Activated effector memory CD4-positive, alpha-beta T cell treated with anti-CD3 and anti-CD28 coated beads, Interleukin-2, amount 50 U/mL, for 16 hours (primary cell): ENCODE measurements around the gene POC1B.
A peak's percentile ranks its signal among the peaks of the same experiment; 100 is the strongest.

Experiments
- DNase-seq: peaks from one replicate; pipeline ENCODE4 v3.0.0-alpha.2; 2020

Gene POC1B

DNA sequence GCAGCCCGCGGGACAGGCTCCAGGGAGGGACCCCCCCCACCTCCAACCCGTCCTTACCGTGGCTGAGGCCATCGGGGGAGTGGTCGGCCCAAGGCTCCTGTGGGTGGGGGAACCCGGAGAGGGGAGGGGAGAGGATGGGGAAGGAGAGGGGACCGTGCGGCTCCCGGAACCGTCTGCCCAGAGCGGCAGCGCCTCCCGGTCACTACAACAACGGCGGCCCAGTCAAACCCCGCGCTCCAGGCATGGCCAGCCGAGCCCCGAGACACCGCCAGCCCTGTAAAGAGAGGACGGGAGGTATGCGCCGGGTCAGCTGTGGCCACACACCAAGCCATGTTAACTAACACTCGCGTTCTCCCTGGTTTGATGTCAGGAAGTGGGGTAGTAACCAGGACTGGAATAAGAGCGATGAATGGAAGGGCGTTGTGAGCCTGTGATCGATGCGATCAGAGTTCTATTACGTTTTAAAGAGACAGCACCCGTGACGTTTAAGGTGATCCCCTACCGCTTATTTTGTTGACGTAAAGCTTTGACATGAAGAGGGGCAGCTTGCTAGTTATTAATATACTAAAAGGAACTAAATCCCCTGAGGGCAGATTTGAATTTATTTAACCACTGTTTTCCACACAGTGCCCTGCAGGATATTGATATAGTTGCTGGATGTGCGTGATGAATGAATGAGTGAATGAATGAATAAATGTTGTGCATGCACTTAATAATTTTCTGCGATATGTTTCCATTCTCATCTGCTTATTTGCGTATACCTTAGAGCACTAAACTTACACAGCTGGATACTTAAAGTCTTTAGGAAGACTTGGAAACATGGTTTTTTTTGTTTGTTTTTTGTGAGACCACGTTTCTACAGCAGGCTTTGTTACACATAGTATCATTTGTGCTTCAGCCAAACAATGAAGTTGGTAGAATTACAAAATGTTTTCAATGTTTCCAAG, at the start of gene POC1B:
Gene POC1B, minus strand, starts transcription at position 224 of the 947 bp plus-strand sequence. Its CDS starts 152 bp downstream, at position 72.
- DNase-seq: peak; percentile 88

DNA sequence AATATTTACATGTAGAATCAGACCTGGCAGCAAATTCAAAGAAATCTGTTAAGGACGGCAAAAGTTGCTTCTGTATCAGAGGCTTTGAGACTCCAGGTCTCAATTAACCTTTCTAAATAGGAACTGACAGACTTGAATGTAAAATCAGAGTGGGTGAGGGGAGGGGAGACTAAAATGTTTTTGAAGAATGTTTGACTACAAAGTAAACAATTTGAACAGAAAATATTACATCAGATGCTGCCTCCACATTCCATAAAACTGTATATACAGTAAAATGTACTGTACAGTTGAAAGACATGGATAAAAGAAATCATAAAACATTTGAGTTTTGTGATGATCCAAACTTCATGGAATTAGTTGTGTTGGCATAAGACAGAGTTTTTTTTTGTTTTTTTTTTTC, 49.5 kb upstream of the POC1B start:
- no peak for DNase-seq

DNA sequence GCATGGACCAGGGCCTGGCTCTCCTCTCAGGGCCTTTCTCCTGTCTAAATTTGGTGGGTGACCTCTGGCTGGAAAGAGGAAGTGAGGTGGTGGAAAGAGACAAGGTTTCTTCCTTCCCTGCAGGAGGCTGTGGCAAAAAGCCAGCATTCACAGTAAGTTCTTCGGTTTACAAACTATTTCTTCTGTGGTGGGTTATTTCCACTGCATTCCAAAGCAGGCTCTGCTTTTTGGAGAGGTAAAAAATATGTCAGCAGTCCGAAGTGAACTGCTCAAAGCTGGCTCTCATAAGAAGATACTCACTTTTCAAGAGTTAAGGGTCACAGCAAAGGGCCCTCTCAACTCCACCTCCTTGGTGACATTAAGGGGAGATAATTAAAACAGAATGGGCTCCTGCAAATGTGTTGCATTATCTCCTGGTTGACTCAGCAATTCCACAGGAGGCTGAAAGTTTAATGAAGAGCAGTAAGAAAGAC, 48.9 kb upstream of the POC1B start:
- DNase-seq: no peak

DNA sequence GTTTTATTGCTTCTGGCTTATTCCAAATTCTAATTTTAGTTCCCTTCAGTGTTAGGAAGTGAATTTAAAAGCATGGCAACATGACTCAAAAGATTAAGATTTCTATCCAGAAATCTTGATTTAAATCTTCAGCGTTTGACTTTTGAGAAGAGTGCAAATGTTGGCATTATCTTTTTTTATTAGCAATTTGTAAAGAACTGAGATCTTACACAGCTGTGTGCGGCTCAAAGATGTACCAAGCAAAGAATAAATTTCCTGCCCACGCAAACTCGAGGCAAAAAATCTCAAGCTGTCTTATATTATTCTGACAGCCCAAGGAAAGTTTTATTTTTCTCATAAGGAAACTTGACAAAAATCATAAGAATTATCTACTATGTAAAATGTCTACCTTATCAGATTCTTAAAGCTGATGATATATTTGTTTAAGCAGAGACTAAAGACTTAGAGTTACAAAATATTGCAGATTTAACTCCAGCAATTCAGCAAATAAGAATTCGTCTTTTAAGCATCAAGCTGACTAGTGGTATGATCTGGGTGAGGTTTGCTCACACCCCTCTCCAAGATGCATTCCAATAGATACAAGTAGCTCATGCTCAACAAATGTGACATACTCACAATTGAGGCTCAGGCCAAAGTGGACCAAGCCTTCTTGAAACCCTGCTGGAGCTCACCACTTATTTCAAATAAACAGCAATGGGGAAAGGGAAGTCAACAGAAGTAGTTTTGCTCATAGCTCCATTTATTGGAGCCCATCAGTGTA, 47.4 kb upstream of the POC1B start:
- no peak for DNase-seq

DNA sequence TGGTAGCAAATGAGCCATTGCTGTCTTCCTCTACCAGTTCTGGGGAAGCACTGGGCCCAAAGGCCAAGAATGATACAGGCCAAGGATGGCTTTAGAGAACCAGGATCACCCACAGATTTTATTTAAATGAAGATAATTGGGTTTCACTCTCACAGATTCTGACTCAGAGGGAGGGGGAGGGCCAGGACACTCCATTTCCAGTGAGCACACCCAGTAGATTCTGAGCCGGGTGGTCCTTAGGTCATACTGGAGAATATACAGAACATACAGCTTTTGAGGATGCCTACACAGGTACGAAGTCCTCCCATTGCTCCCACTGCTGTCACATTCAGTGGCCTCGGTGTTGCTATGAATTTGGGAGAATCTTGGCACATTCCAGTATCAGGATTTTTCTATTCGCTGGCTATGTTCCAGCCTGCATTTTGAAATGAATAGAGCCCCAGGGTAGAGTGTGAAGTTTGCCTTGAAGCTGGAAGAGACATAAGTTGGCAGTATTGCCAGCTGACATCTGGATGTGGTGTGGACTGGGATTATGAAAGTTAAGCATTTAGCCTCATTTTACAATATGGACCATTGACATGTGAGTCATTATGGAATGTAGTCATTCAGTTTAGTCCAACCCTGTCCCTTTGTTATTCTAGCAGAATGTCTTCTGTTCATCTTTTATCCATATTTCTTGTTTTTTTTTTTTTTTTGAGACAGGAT, 45.8 kb upstream of the POC1B start:
- DNase-seq: no peak

DNA sequence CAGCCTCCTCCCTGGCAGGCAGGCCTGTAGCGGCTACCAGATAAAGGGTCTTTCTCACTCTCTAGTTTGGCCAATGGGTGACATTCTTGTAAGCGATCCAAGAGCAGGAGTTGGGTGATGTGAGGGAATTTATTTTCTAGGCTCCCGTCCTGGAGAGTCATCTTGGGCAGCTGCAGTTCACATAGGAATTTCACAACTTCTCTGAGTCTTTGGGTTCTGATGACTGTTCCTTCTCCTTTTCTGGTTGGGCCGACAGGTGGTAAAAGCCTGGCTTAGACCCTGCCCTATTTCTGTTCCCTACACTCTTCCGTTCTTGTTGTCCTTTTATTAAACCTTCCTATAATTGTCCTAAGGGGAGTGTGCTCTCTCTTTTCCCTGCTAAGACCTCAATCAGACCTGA, 42.6 kb upstream of the POC1B start:
- DNase-seq: no peak

DNA sequence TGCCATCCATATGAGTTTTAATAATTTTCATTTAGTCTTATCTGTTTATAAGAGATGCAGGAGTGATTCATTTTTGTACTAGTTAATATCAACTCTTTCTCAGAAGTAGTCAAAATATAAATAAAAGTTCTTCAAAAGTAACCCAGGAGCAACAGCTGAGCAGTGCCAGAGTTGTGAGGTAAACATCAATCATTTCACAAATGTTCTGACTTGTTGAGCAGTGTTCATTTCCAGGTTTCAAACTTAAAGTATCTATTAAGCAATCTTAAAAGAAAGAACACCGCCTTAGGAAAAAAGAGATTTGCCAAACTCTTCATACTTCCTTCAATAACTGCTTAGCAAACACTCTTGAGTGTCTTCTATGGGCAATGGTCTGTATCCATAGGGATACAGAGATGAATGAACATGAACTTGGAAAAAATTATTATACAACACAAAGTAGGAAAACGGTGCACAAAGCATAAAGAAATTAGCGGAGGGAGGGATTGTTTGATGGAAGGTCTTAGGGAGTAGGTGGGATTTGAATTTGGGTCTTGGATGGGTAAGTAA, 41.9 kb upstream of the POC1B start:
- no peak for DNase-seq

DNA sequence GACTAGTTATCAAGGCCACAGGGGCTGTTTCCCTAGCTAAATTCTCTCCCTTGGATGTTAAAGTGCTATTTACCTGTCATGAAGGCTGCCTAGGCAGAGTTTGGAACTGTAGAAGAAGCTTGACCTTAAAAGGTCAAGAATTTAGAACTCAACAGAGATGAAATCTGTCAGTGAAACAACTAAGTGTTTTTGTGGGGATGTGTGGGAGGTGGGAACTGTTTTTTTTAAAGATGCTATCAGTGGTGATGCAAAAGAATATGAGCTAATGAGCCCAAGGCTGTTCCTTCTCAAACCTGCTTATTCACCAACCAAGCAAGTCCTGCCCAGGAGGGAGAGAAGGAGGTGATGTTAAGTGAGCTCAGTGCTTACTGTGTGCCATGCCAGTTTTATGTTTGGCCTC, 40.8 kb upstream of the POC1B start:
- no peak for DNase-seq

DNA sequence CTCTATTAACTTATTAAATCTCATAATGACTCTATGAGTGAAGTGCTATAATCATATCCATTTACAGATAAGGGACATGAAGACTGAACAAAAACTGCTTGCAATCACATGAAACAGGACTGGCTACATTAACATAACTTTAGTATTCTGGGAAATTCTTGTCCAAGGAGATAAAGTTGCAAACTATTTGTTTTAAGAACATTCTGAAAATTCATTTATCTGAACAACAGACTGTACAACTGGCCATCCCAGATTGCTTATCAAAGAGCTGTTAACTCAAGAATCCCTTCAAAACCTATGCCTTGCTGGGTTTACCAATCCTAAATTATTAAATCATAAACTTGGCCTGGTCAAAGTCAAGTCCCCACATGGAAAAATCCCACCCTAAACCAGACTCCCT, 39.2 kb upstream of the POC1B start:
- no peak for DNase-seq

DNA sequence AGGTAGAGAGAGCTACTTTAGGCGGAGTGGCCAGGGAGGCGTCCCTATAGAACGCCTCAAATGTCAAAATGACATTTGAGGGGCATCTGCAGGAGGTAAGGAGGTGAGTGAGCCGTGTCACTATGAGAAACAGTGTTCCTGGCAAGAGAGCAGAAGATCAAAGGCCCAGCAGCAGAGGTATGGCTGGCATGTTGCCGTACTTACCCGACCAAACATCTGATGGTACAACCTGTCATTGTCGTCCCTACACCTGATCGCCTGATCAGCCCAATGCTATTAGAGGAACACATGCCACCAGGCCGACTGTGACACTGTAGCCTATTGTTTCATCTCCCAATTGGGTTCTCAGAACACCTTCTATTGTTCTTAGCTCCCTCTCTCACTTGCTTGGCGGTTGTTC, 33.9 kb upstream of the POC1B start:
- DNase-seq: no peak

DNA sequence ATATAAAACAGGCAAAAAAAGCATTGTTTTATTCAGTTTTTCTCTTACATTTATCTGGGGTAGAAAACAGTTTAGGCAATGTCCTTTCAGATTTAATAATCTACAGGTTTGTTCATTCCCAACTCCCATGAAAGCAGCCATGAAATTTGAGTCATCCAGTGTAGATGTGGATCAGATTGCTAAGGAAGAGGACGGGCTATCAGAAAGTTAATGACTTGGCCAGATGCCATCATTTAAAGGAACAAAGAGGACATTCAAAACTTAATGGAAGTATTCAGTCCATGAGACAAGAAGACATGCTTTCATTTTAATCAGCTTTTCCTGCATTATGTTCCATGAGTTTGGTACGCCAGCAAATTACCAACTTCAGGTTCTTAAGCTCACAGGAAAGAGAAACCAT, 31.1 kb upstream of the POC1B start:
- DNase-seq: no peak

DNA sequence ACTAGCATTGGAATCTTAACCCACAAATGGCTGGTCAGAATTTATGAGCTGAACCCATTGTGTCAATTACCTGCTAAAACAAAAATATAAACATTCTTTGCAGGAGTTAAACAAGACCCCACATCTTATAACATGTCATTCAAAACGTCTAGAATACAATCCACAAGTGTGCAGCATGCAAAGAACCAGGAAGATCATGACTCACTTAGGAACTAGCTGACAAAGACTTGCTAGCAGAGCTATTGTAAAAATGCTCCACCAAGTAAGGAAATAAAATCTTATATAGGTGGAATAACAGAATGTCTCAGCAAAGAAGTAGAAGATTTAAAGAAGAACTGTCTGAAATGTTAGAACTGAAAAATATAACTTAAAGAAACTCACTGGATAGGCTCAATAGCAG, 26.5 kb upstream of the POC1B start:
- no peak for DNase-seq

DNA sequence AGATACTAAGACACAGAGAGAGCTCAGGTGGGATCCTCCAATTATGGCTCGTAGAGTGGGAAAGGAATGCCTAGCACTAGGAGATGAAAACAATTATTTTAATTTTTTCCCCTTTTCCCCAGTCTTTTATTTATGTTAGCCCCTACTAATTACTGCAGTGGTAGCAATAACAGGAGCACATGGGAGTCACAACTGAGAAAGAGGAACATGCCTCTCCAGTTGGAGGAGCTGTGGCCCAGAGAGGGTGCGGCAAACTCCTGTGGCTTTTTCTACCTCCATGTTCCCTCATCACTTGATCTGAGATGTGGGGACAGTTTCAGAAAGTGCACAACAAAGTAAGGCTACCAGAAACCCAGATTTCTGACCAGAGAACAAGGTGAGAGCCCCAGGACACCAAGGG, 25.9 kb upstream of the POC1B start:
- no peak for DNase-seq

DNA sequence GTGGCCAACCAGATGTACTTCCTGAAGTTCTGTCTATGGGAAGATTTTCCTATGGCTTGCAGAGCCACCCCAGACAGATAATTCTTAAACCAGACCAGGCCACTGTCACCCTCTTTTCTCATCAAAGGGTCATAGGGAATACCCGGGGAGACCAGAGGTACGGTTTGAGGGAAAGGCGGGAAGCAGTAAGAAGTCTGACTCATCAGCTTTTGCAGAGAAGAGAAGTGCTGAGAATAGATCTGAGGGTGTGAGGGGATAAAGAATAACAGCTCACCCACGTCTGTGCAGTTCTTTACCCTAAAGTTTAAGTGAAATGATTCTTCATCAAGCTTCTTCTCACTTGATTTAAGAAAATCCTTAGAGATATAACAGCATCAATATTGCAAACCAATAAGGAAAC, 21.3 kb upstream of the POC1B start:
- DNase-seq: no peak

DNA sequence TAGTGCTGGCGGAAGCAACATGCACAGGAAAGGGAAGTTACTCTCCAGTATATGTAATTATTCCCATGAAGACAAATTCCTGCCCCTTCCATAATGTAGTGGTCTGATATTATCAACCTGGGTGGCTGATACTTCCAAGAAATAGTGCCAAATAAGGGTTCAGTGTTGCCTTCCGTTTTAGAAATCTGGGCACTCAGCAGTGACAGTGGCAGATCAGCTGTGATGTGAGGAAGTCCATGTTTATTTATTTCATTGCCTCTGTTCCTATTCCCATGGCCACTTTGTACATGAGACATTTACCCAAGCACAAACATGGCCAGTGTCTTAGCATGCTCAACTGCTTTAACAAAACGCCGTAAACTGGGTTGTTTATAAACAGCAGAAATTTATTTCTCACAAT, 20.3 kb upstream of the POC1B start:
- DNase-seq: no peak

DNA sequence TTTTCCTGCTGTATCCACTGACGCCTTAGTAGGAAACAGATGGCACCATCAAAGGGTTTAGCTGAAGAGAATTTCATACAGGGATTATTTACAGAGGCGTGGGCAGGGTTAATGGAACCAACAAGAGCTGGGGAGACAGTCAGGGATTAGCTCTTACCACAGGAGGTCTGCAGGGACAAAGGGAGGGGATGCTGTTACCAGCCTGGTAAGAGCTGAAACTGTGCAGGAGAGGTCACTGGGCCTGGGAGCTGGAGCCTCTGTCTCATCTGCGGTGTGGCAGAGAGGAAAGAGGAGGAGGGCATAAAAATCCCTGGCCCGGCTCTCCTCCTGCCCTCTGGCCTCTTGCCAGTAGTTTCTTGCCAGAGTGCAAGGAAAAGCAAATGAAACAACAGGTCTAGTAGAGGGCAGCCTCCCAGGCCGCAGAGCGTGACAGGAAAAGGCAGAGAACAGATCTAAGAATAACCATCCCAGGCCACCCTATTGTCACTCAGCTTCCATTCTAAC, 18.9 kb upstream of the POC1B start:
- no peak for DNase-seq

DNA sequence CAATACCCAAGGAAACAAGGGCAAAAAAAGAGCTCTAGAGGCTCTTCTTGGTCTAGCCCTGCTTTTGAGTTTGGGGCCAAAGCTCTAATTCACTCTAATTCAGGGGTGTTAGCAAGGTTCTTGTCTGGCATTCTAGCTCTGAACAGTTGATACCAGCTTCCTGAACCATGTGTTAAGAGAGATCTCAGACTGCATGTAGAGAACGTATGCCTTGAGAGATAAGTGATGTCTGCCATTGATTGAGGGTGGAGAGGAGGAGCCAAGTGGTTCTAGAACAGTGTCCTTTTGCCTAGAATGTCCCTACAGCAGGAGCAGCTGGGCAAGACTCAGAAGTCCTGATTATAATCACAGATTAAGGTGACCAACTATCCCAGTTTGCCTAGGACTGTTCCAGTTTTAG, 18.2 kb upstream of the POC1B start:
- no peak for DNase-seq

DNA sequence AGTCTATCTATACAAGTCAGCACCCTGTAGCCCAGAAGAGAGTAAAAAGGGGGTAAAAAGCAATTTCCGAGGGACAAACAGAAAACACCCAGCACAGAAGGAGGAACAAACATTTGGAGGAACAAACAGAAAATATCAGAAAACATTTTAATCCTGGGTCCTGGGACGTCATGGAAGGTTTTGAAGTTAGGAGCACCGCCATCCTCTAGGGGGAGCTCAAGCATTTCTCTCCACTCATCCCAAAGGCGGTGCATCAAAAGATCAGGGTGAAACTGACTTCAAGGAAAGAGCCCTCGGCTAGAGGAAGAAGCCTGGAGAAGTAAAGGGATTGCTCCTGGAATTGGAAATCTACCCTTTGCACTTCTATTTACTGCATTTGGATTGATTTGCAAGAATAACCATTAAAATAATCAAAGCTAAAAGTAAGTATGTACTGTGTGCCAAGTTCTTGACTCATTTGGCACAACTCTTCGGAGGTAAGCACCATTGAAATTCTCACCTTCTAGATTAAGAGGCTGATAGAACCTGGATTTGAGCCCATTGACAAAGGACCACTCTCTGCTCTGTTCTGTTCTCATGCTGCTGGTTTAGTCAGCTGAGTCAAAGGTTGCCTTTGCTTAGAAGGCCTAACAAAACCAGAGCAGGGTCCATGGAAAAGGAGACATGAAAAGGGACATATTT, 17.2 kb upstream of the POC1B start:
- DNase-seq: peak; percentile 82

DNA sequence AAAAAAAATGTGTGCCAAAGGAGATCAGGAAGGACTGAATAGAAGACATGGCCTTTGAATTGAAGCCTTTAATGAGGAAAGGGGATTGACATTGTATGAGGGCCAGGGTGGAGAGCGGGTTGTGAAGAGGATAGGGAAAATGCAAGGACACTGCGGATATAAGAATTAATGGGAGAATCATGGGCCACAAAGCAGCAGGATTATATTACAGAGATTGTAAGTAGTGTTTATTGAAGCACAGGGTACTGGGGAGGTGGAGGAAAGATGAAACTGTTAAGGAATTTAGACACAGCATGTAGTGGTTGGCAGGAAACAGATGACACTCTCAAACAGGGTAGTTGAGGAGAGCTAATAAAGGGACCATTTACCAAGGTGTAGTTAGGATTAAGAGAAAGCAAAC, 16.4 kb upstream of the POC1B start:
- DNase-seq: no peak

DNA sequence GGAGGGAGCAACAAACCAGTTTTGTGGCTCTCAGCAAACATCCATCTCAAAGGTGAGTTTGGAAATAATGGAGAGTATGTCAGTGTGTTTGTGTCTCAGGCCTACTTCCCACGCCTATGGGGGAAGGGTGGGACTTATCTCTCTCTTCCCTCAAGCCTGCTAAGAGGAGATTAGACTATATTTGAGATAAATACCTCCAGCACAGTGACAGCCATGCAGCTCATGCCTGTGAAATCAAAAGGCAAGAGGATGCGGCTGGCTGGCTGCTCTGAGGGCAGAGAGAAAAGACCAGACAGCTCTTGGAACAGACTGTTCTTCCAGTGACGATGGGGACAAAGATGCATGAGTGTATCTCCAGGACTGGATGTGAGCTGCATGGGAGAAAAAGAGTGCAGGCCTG, 14.7 kb upstream of the POC1B start:
- DNase-seq: no peak

DNA sequence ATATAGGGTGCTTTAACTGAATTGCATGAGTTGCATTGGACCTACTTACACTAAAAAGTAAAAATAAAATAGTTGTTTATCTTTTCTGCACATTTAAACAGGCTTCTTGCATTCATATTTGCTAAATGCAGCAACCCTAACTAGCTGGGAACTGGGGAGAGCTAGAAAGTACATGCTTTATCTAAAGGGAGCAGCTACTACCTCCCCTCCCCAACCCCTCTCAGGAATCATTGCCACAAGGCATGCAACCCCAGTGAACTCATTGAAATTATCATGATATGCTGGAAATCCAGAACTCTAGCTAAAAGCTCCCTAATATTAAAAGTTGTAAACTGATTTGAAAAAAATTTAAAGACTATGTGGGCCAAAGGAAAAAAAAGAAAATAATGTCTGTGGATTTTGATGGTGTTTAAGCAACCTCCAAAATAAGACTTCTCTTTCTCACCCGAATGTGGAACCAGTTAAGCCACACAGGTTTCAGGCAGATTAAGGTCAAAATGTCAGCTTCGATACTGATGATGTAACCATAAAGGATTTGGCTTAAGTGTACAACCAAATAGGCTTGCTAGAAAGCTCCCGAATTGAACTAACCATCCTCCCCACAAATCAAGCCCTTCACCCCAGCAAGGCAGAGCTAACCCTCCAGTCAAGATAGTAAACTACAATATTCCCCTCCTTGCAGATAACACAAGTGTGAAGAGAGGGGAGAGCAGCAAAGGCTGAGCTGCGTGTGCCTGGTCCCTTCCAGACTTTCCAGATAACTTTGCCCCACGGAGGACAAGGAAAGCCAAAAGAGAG, 13.8 kb upstream of the POC1B start:
- no peak for DNase-seq
